A549 treated with Hydrocortisone at 1 μM for 4 hours (cell line): Measurements from ENCODE around the gene KHDRBS1. TPM values are rescaled to one million over a fixed set of nuclear protein-coding genes. Genes with fewer than 3 reads are reported as not detected.

Experiments
- total RNA-seq: library from RNA; stranded (reverse); fragments of 200-300 nt; extraction: Qiagen RNA extraction; gene quantifications from 5 replicates; pipeline ENCODE4 v1.2.3, GENCODE V29; 2022

The KHDRBS1 gene
- total RNA-seq, result 119 to 146 TPM (median 134 TPM) in 5 replicates

GRCh38 chr1:32013386-32014198 lies at the start of gene KHDRBS1:
TSS of gene KHDRBS1 (plus strand) at chr1:32013868. CDS start at chr1:32013996, 128 bp downstream.

GRCh38 chr1:32072622-32073298 lies 59.1 kb downstream of the KHDRBS1 start, which contains the start of gene TMEM39B:
TSS of gene TMEM39B (plus strand) at chr1:32072939. CDS start at chr1:32073048, 109 bp downstream.

Other genes starting within 250 kb of the KHDRBS1 start
- gene ADGRB2, start 249.5 kb upstream of the KHDRBS1 start, total RNA-seq, result 4.0 to 5.3 TPM (median 4.9 TPM) in 5 replicates
- gene SPOCD1, start 197.8 kb upstream of the KHDRBS1 start, total RNA-seq, result 3.6 to 4.9 TPM (median 3.9 TPM) in 5 replicates
- 153 to 182 TPM (median 173 TPM) in 5 replicates for gene PTP4A2, start 75.5 kb upstream of the KHDRBS1 start, total RNA-seq
- 8.2 to 11.6 TPM (median 10.6 TPM) in 5 replicates for gene TMEM39B, start 59.1 kb downstream of the KHDRBS1 start, total RNA-seq
- 13.9 to 20.7 TPM (median 14.9 TPM) in 5 replicates for gene KPNA6, start 94.2 kb downstream of the KHDRBS1 start, total RNA-seq
- 24.7 to 35.7 TPM (median 26.5 TPM) in 5 replicates for gene TXLNA, start 165.8 kb downstream of the KHDRBS1 start, total RNA-seq
- 1.2 to 2.2 TPM (median 1.7 TPM) in 5 replicates for gene CCDC28B, start 186.7 kb downstream of the KHDRBS1 start, total RNA-seq
- gene IQCC, start 191.8 kb downstream of the KHDRBS1 start, total RNA-seq, result 1.3 to 2.4 TPM (median 1.9 TPM) in 5 replicates
- gene DCDC2B, start 195.2 kb downstream of the KHDRBS1 start, total RNA-seq, result not detected in 5 replicates
- 6.7 to 10.0 TPM (median 9.1 TPM) in 5 replicates for gene TMEM234, start 208.5 kb downstream of the KHDRBS1 start, total RNA-seq
- gene EIF3I, start 208.5 kb downstream of the KHDRBS1 start, total RNA-seq, result 261 to 308 TPM (median 275 TPM) in 5 replicates
- gene FAM167B, start 233.4 kb downstream of the KHDRBS1 start, total RNA-seq, result 0.16 to 0.70 TPM (median 0.55 TPM) in 5 replicates
- 0.03 TPM in 1 of 5 replicates, not detected in the others for gene LCK, start 237.4 kb downstream of the KHDRBS1 start, total RNA-seq